Type B pancreatic cell (in vitro differentiated cells): ENCODE measurements around the gene ZBTB40. TPM values are rescaled to one million over a fixed set of nuclear protein-coding genes. Genes with fewer than 3 reads are reported as not detected.

Experiments
- DNase-seq: peaks from one replicate; pipeline ENCODE4 v3.0.0; 2021; ENCODE audit warnings: mixed read lengths; ENCODE audit not compliant: unreplicated experiment; ENCODE audit errors: extremely low spot score
- H3K27ac Mint-ChIP-seq: 2 replicates; pipeline ENCODE4 v1.8.0; 2021; ENCODE audit warnings: mild to moderate bottlenecking, mixed read lengths
- H3K27me3 Mint-ChIP-seq: 2 replicates; pipeline ENCODE4 v1.8.0; 2021; ENCODE audit warnings: mixed read lengths
- H3K36me3 Mint-ChIP-seq: 2 replicates; pipeline ENCODE4 v1.8.0; 2021; ENCODE audit warnings: mixed read lengths
- H3K4me1 Mint-ChIP-seq: one replicate; pipeline ENCODE4 v1.8.0; 2021; ENCODE audit warnings: mixed read lengths; ENCODE audit not compliant: unreplicated experiment
- H3K4me3 Mint-ChIP-seq: 2 replicates; pipeline ENCODE4 v1.8.0; 2021; ENCODE audit warnings: mild to moderate bottlenecking, mixed read lengths
- H3K9me3 Mint-ChIP-seq: 2 replicates; pipeline ENCODE4 v1.8.0; 2021; ENCODE audit warnings: mixed read lengths
- CTCF ChIP-seq: fragments of 200-600 bp; sonication (generic); conservative IDR thresholded peaks from 2 replicates; pipeline ENCODE4 v1.5.0; 2021; ENCODE audit warnings: antibody characterized with exemption, mild to moderate bottlenecking
- total RNA-seq: library from RNA; stranded (reverse); gene quantifications from 2 replicates; pipeline ENCODE4 v1.2.1, GENCODE V29; 2021; ENCODE audit warnings: low replicate concordance

ZBTB40 gene
- total RNA-seq, 1 donor from 2014 or later: 26.9 TPM

GRCh38 chr1:22488319-22488718, 36.7 kb downstream of the ZBTB40 start:
- no peak overlapping the region for H3K27ac Mint-ChIP-seq
- no peak for TF ChIP-seq CTCF
- peaks cover 8% of the 10 kb centered on the region for H3K4me1 Mint-ChIP-seq
- peaks cover 11% of the 10 kb centered on the region for H3K9me3 Mint-ChIP-seq
- H3K36me3 Mint-ChIP-seq: peaks cover 6% of the 10 kb centered on the region
- DNase-seq: no peak
- H3K4me3 Mint-ChIP-seq: no peak overlapping the region
- no peaks in the 10 kb centered on the region for H3K27me3 Mint-ChIP-seq

GRCh38 chr1:22489278-22489677, 37.6 kb downstream of the ZBTB40 start:
- peaks cover 11% of the 10 kb centered on the region for H3K9me3 Mint-ChIP-seq
- H3K27ac Mint-ChIP-seq: no peak overlapping the region
- no peaks in the 10 kb centered on the region for H3K27me3 Mint-ChIP-seq
- DNase-seq: no peak
- no peak overlapping the region for H3K4me3 Mint-ChIP-seq
- TF ChIP-seq CTCF: no peak
- H3K4me1 Mint-ChIP-seq: peaks cover 8% of the 10 kb centered on the region
- H3K36me3 Mint-ChIP-seq: peaks cover 12% of the 10 kb centered on the region

DNA sequence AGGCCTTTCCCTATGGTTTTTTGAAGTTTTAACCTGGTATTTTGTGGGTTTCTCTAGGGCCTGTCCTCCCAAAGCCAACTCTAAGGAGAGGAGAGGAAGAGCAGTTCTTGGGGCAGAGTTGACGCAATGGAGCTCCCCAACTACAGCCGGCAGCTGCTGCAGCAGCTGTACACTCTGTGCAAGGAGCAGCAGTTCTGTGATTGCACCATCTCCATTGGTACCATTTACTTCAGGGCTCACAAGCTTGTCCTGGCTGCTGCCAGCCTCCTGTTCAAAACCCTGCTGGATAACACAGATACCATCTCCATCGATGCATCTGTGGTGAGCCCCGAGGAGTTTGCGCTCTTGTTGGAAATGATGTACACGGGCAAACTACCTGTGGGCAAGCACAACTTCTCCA, 38.2 kb downstream of the ZBTB40 start:
- Mint-ChIP-seq H3K36me3 (peaks cover 12% of the 10 kb centered on the region), H3K27me3 (no peaks in the 10 kb centered on the region), H3K4me1 (peaks cover 8% of the 10 kb centered on the region), H3K27ac (no peak overlapping the region), H3K9me3 (peaks cover 8% of the 10 kb centered on the region), H3K4me3 (no peak overlapping the region)
- no peak for DNase-seq
- no peak for TF ChIP-seq CTCF

- no peak for DNase-seq
- no peaks in the 10 kb centered on the region for H3K27me3 Mint-ChIP-seq
- H3K9me3 Mint-ChIP-seq: peaks cover 5% of the 10 kb centered on the region
- no peak overlapping the region for H3K4me3 Mint-ChIP-seq
- peaks cover 8% of the 10 kb centered on the region for H3K4me1 Mint-ChIP-seq
- peaks cover 12% of the 10 kb centered on the region for H3K36me3 Mint-ChIP-seq
- H3K27ac Mint-ChIP-seq: no peak overlapping the region
- TF ChIP-seq CTCF: no peak
These were observed 38.7 kb downstream of the ZBTB40 start for GRCh38 chr1:22490309-22490708.

- H3K27ac Mint-ChIP-seq: no peak overlapping the region
- H3K4me3 Mint-ChIP-seq: no peak overlapping the region
- no peak for DNase-seq
- peaks cover 19% of the 10 kb centered on the region for H3K36me3 Mint-ChIP-seq
- TF ChIP-seq CTCF: no peak
- H3K9me3 Mint-ChIP-seq: no peaks in the 10 kb centered on the region
- peaks cover 4% of the 10 kb centered on the region for H3K4me1 Mint-ChIP-seq
- H3K27me3 Mint-ChIP-seq: no peaks in the 10 kb centered on the region
These were observed 40.5 kb downstream of the ZBTB40 start for GRCh38 chr1:22491995-22492715.
